NB4 (cell line): Measurements from ENCODE around the gene SLC22A6.

ENCODE experiments used
- DNase-seq: peaks from one replicate; pipeline ENCODE4 v3.0.0; 2010; ENCODE audit warnings: low read depth
- H3K4me3 ChIP-seq: one replicate; pipeline ENCODE4 v1.5.1; 2011; ENCODE audit warnings: mild to moderate bottlenecking, low read depth, low read length, moderate library complexity
- MYC ChIP-seq: IDR thresholded peaks from 2 replicates; pipeline ENCODE4 v1.6.1; 2011; ENCODE audit warnings: low read depth, low read length
- POLR2A ChIP-seq: IDR thresholded peaks from 2 replicates; pipeline ENCODE4 v1.6.1; 2011; ENCODE audit warnings: mild to moderate bottlenecking; ENCODE audit not compliant: insufficient read length; ENCODE audit errors: extremely low read depth
- TF ChIP-seq, protein P1 (sequence below): IDR thresholded peaks from 2 replicates; pipeline ENCODE4 v1.6.1; 2011; ENCODE audit warnings: low read depth, low read length
- TF ChIP-seq, protein P2 (sequence below): IDR thresholded peaks from one replicate; pipeline ENCODE4 v1.5.1; 2012; ENCODE audit warnings: low read depth, low read length

SLC22A6 gene

DNA sequence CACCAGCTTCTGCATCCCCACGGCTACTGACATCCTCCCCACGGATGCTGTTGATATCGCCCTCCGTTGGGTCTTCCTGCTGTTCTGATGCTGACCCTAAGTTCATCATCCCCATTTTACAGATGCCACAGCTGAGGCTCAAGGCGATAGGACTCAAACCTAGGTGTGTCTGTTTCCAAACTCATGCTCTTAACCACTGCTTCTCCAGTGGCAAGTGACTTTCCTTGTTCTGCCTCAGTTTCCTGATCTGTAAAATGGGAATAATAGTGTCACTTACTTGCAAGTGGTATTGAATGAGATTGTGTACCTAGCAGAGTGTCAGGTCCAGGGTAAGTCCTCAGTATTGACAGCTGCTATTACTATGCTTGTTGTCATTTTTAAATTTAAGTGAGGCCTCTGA is 14.4 kb upstream of the SLC22A6 start:
- no peak for DNase-seq
- H3K4me3 ChIP-seq, result no peak overlapping the region
- TF ChIP-seq POLR2A, result no peak
- TF ChIP-seq MYC, result no peak
- TF ChIP-seq, protein P1, sequence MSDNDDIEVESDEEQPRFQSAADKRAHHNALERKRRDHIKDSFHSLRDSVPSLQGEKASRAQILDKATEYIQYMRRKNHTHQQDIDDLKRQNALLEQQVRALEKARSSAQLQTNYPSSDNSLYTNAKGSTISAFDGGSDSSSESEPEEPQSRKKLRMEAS, result no peak
- TF ChIP-seq, protein P2, sequence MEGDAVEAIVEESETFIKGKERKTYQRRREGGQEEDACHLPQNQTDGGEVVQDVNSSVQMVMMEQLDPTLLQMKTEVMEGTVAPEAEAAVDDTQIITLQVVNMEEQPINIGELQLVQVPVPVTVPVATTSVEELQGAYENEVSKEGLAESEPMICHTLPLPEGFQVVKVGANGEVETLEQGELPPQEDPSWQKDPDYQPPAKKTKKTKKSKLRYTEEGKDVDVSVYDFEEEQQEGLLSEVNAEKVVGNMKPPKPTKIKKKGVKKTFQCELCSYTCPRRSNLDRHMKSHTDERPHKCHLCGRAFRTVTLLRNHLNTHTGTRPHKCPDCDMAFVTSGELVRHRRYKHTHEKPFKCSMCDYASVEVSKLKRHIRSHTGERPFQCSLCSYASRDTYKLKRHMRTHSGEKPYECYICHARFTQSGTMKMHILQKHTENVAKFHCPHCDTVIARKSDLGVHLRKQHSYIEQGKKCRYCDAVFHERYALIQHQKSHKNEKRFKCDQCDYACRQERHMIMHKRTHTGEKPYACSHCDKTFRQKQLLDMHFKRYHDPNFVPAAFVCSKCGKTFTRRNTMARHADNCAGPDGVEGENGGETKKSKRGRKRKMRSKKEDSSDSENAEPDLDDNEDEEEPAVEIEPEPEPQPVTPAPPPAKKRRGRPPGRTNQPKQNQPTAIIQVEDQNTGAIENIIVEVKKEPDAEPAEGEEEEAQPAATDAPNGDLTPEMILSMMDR, result no peak

DNA sequence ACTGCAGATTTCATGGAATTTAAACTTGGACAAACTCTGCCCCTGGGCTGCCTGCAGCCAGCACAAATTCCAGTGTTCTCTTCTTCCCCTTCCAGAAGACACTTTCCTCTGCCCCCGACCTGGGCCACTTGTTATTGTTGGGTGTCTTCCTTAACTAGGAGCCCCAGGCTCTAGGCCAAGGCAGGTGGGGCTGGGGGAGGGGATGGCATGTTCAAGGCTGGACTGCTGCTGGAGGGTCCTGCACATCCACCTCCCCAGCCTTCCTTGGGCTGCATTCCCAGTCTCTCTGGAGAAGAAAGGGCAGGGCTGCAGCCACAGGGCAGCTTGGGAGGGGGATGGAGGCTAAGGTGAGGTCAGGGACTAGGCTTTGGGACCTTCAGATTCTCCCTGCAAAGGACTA is 11.5 kb upstream of the SLC22A6 start:
- TF ChIP-seq MYC (no peak), POLR2A (no peak)
- TF ChIP-seq, protein P1, result no peak
- TF ChIP-seq, protein P2, result no peak
- no peak overlapping the region for H3K4me3 ChIP-seq
- no peak for DNase-seq

DNA sequence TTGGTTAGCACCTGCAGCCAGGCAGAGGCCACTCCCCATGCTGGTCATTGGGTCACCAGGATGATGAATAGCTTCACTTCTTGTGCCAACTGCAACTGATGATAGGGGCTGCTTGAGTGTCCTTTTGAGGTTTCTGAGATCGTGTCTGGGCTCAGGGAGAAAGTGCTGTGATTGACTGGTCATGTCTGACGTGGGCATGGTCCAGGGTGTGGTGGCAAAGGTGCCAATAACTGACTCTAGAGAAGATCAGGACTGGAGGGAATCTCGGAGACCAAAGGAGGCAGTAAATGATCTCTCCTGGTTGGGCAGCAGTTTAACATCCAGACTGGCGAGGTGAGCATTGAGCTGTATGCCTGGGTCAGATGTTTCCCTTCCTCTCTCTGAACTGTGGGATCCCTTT is 10.0 kb upstream of the SLC22A6 start:
- H3K4me3 ChIP-seq, result no peak overlapping the region
- TF ChIP-seq POLR2A, result no peak
- TF ChIP-seq, protein P1, result no peak
- no peak for TF ChIP-seq MYC
- TF ChIP-seq, protein P2, result no peak
- no peak for DNase-seq

DNA sequence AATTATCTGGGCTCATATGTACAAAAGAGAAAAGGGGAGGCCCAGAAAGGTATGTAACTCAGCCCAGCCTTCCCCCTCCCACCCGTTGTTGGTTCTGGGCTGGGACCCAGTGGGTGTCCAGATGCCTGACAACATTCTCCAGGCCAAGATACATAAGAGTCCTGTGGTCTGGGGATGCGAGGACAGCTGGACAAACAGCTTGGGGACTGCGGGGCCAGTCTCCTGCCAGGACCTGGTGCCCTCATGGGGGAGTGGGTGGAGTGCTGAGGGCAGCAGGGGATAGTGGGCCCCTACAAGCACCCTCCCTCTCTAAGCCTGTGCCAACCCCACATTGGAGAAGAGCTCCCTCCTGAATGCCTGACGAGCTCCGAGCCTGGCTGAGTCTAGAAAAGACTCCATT is 3.5 kb upstream of the SLC22A6 start:
- TF ChIP-seq MYC, result no peak
- TF ChIP-seq, protein P2, result no peak
- TF ChIP-seq, protein P1, result no peak
- no peak for TF ChIP-seq POLR2A
- H3K4me3 ChIP-seq, result no peak overlapping the region
- no peak for DNase-seq

DNA sequence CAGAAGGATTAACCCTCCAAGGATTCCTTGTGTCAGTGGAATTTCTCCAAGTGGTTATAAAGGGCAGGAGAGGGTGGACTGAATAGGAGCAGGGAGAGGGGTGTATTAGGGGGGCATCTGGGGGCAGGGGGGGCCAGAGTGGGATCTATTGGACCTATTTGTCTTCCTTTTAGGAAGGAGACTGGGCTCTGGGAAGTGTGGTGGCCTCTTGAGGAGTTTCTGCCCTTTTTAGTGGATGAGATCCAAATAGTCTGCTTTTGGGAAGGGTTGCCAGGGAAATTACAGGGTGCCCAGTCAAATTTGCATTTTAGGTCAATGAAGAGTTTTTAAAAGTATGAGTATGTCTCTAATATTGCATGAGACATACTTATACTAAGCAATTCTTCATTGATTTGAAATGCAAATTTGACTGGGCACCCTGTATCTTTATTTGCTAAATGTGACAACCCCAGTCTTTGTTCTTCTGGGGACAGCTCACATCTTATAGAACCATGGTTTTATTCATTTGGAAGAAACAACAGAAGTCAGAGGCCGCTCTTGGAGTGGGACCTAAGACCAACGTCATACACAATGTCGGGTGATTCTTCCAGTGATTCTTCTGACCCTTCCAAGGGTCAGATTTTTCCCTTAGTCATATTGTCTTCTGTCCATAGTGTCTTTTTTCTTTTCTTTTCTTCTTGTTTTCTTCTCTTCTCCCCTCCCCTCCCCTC is 429 bp upstream of the SLC22A6 start:
- no peak overlapping the region for H3K4me3 ChIP-seq
- no peak for DNase-seq
- TF ChIP-seq, protein P1, result no peak

DNA sequence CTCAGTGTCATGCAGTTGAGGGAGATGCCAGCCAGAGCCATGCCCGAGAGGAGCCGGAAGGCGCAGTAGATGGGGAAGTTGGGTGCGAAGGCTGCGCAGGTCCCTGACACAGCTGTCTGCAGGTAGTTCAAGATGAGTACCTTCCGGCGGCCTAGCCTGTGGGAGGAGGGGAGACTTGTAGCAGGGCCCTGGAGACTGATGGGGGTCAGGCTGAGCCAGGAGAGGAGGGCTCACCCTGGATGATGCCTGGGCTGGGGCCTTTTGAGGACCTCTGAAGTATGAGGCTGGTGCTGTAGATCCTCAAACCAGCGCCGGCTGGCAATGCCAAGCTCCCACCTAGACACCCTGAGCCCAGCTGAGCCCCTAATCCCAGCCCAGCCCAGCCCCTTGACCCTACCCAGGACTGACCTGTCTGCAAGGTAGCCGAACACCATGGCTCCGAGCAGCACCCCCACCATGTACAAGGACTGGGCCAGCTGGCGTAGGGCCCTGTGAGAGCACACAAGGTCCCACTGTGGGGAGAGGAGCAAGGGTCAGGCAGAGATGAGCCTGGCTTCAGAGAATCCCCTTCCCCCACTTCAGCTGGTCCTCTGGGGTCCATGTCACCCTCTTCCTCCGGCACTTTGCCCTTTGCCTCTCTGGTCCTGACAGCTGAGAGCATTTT is 1.1 kb downstream of the SLC22A6 start:
- TF ChIP-seq, protein P2, result no peak
- TF ChIP-seq, protein P1, result no peak
- TF ChIP-seq MYC, result no peak
- no peak overlapping the region for H3K4me3 ChIP-seq
- DNase-seq, result no peak
